WTC11 (cell line): ENCODE data around the gene DIO3. TPM values are rescaled to one million over a fixed set of nuclear protein-coding genes. Genes with fewer than 3 reads are reported as not detected.

Experiments used
- ATAC-seq: fragments of 200-7000 bp; cut with Tn5 transposase; 2 replicates; pipeline ENCODE4 v1.10.0; 2021; ENCODE audit warnings: mild to moderate bottlenecking, moderate library complexity
- CTCF ChIA-PET: fragments of 300-600 bp; sonication (Branson Sonifier 250); formaldehyde crosslinking; loops from one replicate; lab custom pipeline; 2021; ENCODE audit warnings: antibody characterized with exemption; lab: Charles Lee
- POLR2A ChIA-PET: fragments of 350-600 bp; sonication (Branson Sonifier 250); formaldehyde crosslinking; loops from one replicate; lab custom pipeline; 2021; ENCODE audit warnings: antibody characterized with exemption; lab: Charles Lee
- DNase-seq: peaks from one replicate; pipeline ENCODE4 v3.0.0; 2021; ENCODE audit warnings: low spot score
- H3K27ac Mint-ChIP-seq: 2 replicates; pipeline ENCODE4 v1.8.0; 2021; ENCODE audit warnings: mixed read lengths
- H3K27me3 Mint-ChIP-seq: 2 replicates; pipeline ENCODE4 v1.8.0; 2021; ENCODE audit warnings: low read depth, mild to moderate bottlenecking, moderate library complexity, mixed read lengths
- H3K36me3 Mint-ChIP-seq: 2 replicates; pipeline ENCODE4 v1.8.0; 2021; ENCODE audit warnings: mixed read lengths
- H3K4me1 Mint-ChIP-seq: 2 replicates; pipeline ENCODE4 v1.8.0; 2022; ENCODE audit warnings: mixed read lengths
- H3K4me3 Mint-ChIP-seq: 2 replicates; pipeline ENCODE4 v1.8.0; 2021; ENCODE audit warnings: mild to moderate bottlenecking, moderate library complexity, mixed read lengths
- H3K9me3 Mint-ChIP-seq: 2 replicates; pipeline ENCODE4 v1.8.0; 2021; ENCODE audit warnings: mixed read lengths
- CREB1 ChIP-seq: sonication (generic); formaldehyde crosslinking; IDR thresholded peaks from 2 replicates; pipeline ENCODE4 v1.8.0; 2023; ENCODE audit warnings: mild to moderate bottlenecking, missing genetic modification reagents
- E2F5 ChIP-seq: sonication (generic); formaldehyde crosslinking; IDR thresholded peaks from 2 replicates; pipeline ENCODE4 v1.8.1; 2022; ENCODE audit warnings: mild to moderate bottlenecking, moderate library complexity, missing genetic modification reagents
- EMX1 ChIP-seq: fragments of 250-450 bp; sonication (Bioruptor Pico); IDR thresholded peaks from 2 replicates; pipeline ENCODE4 v1.8.0; 2021; ENCODE audit warnings: mild to moderate bottlenecking
- IRF2 ChIP-seq: sonication (generic); formaldehyde crosslinking; IDR thresholded peaks from 2 replicates; pipeline ENCODE4 v1.8.0; 2022; ENCODE audit warnings: low read depth, missing genetic modification reagents, borderline replicate concordance
- NFATC4 ChIP-seq: fragments of 250-450 bp; sonication (Bioruptor Pico); IDR thresholded peaks from 2 replicates; pipeline ENCODE4 v1.9.0; 2021; ENCODE audit warnings: mild to moderate bottlenecking
- NR1H2 ChIP-seq: sonication (generic); formaldehyde crosslinking; IDR thresholded peaks from 2 replicates; pipeline ENCODE4 v1.9.0; 2021; ENCODE audit warnings: mild to moderate bottlenecking, moderate library complexity, missing genetic modification reagents
- NR3C1 ChIP-seq: sonication (generic); formaldehyde crosslinking; conservative IDR thresholded peaks from 2 replicates; pipeline ENCODE4 v1.8.1; 2023; ENCODE audit warnings: low read depth, mild to moderate bottlenecking, missing genetic modification reagents
- SOX15 ChIP-seq: fragments of 250-450 bp; sonication (Bioruptor Pico); IDR thresholded peaks from 2 replicates; pipeline ENCODE4 v1.9.0; 2021; ENCODE audit warnings: mild to moderate bottlenecking
- TEAD4 ChIP-seq: sonication (generic); formaldehyde crosslinking; IDR thresholded peaks from 2 replicates; pipeline ENCODE4 v1.8.0; 2022; ENCODE audit warnings: mild to moderate bottlenecking, missing genetic modification reagents
- TP53 ChIP-seq: sonication (generic); formaldehyde crosslinking; IDR thresholded peaks from 2 replicates; pipeline ENCODE4 v1.8.1; 2023; ENCODE audit warnings: mild to moderate bottlenecking, missing genetic modification reagents
- ZBTB21 ChIP-seq: sonication (generic); formaldehyde crosslinking; IDR thresholded peaks from 2 replicates; pipeline ENCODE4 v1.8.1; 2023; ENCODE audit warnings: mild to moderate bottlenecking, missing genetic modification reagents, borderline replicate concordance
- ZNF512 ChIP-seq: sonication (generic); formaldehyde crosslinking; IDR thresholded peaks from 2 replicates; pipeline ENCODE4 v1.8.1; 2022; ENCODE audit warnings: missing genetic modification reagents, borderline replicate concordance
- total RNA-seq: library from RNA; stranded (reverse); gene quantifications from 3 replicates; pipeline ENCODE4 v1.2.3, GENCODE V29; 2021
- TF ChIP-seq, protein P1 (sequence below): sonication (generic); formaldehyde crosslinking; IDR thresholded peaks from 2 replicates; pipeline ENCODE4 v1.8.1; 2023; ENCODE audit warnings: mild to moderate bottlenecking, missing genetic modification reagents
- TF ChIP-seq, protein P2 (sequence below): sonication (generic); formaldehyde crosslinking; IDR thresholded peaks from 2 replicates; pipeline ENCODE4 v1.8.1; 2023; ENCODE audit warnings: mild to moderate bottlenecking, moderate library complexity, missing genetic modification reagents
- TF ChIP-seq, protein P3 (sequence below): sonication (generic); formaldehyde crosslinking; conservative IDR thresholded peaks from 2 replicates; pipeline ENCODE4 v1.8.1; 2023; ENCODE audit warnings: mild to moderate bottlenecking, low read depth, missing genetic modification reagents, moderate library complexity
- TF ChIP-seq, protein P4 (sequence below): sonication (generic); formaldehyde crosslinking; IDR thresholded peaks from 2 replicates; pipeline ENCODE4 v1.8.1; 2023; ENCODE audit warnings: mild to moderate bottlenecking, missing genetic modification reagents, borderline replicate concordance
- TF ChIP-seq, protein P5 (sequence below): fragments of 250-450 bp; sonication (Bioruptor Pico); IDR thresholded peaks from 2 replicates; pipeline ENCODE4 v1.9.0; 2021; ENCODE audit warnings: mild to moderate bottlenecking

Gene DIO3
- total RNA-seq, 1 experiment from 2014 or later = 0.52 TPM

DNA sequence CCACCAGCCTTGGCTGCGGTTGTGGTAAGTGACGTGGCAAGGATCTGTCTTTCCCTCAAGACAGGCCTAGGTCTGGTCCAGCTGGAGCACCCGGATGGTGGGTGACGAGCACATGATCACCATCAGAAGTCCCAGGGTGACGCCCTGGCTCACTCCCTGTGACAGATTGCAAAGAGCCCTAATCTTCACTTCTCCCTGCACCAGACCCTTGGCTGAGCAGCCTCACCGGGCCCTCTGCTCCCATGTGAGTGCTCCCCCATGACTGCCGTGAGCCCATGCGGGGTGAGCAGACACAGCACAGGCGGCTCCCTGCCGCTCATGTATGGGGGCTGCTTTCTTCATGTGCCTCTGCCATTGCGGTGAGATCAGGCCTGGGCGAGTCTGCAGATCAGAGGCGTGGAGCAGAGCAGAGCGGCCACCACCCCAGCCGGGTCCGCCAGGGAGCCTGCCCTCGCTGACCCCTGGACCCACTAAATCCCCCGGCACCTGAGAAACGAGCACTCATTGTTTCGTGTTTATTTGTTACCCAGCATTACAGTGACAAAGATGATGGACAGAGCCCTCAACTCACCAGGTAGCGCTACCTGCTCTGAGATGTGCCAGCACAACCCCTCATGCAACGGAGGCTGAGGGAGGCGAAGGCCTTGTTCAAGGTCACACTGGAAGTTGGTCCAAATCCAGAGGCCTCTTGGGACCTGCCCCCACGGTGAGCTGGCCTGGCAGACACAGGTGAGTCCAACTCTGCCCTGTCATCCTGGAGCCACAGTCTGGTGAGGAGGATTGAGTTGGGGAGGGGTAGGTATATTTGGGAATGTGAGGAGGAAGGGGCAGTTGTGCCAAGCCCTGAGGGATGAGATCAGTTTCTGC lies 9.3 kb upstream of the DIO3 start:
- Mint-ChIP-seq H3K27ac (no peak overlapping the region), H3K27me3 (peaks cover 21% of the 10 kb centered on the region), H3K4me3 (no peak overlapping the region), H3K9me3 (peaks cover 5% of the 10 kb centered on the region), H3K4me1 (no peaks in the 10 kb centered on the region), H3K36me3 (no peaks in the 10 kb centered on the region)
- ChIA-PET CTCF (no interaction called here), POLR2A (no interaction called here)
- TF ChIP-seq E2F5 (CRISPR knock-in tag) (no peak), ZNF512 (CRISPR knock-in tag) (no peak), EMX1 (no peak), NFATC4 (CRISPR knock-in tag) (no peak), ZBTB21 (CRISPR knock-in tag) (no peak), TP53 (no peak), TEAD4 (CRISPR knock-in tag) (no peak), SOX15 (CRISPR knock-in tag) (no peak), IRF2 (CRISPR knock-in tag) (no peak), NR1H2 (CRISPR knock-in tag) (no peak), CREB1 (no peak), NR3C1 (CRISPR knock-in tag) (no peak)
- TF ChIP-seq, protein P1, sequence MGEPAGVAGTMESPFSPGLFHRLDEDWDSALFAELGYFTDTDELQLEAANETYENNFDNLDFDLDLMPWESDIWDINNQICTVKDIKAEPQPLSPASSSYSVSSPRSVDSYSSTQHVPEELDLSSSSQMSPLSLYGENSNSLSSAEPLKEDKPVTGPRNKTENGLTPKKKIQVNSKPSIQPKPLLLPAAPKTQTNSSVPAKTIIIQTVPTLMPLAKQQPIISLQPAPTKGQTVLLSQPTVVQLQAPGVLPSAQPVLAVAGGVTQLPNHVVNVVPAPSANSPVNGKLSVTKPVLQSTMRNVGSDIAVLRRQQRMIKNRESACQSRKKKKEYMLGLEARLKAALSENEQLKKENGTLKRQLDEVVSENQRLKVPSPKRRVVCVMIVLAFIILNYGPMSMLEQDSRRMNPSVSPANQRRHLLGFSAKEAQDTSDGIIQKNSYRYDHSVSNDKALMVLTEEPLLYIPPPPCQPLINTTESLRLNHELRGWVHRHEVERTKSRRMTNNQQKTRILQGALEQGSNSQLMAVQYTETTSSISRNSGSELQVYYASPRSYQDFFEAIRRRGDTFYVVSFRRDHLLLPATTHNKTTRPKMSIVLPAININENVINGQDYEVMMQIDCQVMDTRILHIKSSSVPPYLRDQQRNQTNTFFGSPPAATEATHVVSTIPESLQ (CRISPR knock-in tag) = no peak
- TF ChIP-seq, protein P2, sequence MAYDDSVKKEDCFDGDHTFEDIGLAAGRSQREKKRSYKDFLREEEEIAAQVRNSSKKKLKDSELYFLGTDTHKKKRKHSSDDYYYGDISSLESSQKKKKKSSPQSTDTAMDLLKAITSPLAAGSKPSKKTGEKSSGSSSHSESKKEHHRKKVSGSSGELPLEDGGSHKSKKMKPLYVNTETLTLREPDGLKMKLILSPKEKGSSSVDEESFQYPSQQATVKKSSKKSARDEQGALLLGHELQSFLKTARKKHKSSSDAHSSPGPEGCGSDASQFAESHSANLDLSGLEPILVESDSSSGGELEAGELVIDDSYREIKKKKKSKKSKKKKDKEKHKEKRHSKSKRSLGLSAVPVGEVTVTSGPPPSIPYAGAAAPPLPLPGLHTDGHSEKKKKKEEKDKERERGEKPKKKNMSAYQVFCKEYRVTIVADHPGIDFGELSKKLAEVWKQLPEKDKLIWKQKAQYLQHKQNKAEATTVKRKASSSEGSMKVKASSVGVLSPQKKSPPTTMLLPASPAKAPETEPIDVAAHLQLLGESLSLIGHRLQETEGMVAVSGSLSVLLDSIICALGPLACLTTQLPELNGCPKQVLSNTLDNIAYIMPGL (CRISPR knock-in tag) = no peak
- TF ChIP-seq, protein P3, sequence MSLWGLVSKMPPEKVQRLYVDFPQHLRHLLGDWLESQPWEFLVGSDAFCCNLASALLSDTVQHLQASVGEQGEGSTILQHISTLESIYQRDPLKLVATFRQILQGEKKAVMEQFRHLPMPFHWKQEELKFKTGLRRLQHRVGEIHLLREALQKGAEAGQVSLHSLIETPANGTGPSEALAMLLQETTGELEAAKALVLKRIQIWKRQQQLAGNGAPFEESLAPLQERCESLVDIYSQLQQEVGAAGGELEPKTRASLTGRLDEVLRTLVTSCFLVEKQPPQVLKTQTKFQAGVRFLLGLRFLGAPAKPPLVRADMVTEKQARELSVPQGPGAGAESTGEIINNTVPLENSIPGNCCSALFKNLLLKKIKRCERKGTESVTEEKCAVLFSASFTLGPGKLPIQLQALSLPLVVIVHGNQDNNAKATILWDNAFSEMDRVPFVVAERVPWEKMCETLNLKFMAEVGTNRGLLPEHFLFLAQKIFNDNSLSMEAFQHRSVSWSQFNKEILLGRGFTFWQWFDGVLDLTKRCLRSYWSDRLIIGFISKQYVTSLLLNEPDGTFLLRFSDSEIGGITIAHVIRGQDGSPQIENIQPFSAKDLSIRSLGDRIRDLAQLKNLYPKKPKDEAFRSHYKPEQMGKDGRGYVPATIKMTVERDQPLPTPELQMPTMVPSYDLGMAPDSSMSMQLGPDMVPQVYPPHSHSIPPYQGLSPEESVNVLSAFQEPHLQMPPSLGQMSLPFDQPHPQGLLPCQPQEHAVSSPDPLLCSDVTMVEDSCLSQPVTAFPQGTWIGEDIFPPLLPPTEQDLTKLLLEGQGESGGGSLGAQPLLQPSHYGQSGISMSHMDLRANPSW (CRISPR knock-in tag) = no peak
- TF ChIP-seq, protein P4, sequence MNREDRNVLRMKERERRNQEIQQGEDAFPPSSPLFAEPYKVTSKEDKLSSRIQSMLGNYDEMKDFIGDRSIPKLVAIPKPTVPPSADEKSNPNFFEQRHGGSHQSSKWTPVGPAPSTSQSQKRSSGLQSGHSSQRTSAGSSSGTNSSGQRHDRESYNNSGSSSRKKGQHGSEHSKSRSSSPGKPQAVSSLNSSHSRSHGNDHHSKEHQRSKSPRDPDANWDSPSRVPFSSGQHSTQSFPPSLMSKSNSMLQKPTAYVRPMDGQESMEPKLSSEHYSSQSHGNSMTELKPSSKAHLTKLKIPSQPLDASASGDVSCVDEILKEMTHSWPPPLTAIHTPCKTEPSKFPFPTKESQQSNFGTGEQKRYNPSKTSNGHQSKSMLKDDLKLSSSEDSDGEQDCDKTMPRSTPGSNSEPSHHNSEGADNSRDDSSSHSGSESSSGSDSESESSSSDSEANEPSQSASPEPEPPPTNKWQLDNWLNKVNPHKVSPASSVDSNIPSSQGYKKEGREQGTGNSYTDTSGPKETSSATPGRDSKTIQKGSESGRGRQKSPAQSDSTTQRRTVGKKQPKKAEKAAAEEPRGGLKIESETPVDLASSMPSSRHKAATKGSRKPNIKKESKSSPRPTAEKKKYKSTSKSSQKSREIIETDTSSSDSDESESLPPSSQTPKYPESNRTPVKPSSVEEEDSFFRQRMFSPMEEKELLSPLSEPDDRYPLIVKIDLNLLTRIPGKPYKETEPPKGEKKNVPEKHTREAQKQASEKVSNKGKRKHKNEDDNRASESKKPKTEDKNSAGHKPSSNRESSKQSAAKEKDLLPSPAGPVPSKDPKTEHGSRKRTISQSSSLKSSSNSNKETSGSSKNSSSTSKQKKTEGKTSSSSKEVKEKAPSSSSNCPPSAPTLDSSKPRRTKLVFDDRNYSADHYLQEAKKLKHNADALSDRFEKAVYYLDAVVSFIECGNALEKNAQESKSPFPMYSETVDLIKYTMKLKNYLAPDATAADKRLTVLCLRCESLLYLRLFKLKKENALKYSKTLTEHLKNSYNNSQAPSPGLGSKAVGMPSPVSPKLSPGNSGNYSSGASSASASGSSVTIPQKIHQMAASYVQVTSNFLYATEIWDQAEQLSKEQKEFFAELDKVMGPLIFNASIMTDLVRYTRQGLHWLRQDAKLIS (CRISPR knock-in tag) = no peak
- TF ChIP-seq, protein P5, sequence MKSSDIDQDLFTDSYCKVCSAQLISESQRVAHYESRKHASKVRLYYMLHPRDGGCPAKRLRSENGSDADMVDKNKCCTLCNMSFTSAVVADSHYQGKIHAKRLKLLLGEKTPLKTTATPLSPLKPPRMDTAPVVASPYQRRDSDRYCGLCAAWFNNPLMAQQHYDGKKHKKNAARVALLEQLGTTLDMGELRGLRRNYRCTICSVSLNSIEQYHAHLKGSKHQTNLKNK = no peak
- DNase-seq (no peak), ATAC-seq (no peak)
